ENCODE results near the gene PSMA7. TPM values are rescaled to one million over a fixed set of nuclear protein-coding genes. Genes with fewer than 3 reads are reported as not detected.

The PSMA7 gene
- total and polyA plus RNA-seq, 2 of the 8 experiments (the other 6 are each of a cell fraction or from before 2014, with no cell fraction given) = 361 to 648 TPM

- no peak for TF ChIP-seq SRF (IDR thresholded peaks at IDR 0.05; ENCODE audit: low read depth, low read length)
These were observed 10.8 kb downstream of the PSMA7 start (continued) for GRCh38 chr20:62132421-62132820.
